NCI-H1092 (cell line): ENCODE data around the gene APOC1.

Source experiments
- DNase-seq: peaks from one replicate; lab custom pipeline; 2025; lab: John Stamatoyannopoulos, UW

Gene APOC1

DNA sequence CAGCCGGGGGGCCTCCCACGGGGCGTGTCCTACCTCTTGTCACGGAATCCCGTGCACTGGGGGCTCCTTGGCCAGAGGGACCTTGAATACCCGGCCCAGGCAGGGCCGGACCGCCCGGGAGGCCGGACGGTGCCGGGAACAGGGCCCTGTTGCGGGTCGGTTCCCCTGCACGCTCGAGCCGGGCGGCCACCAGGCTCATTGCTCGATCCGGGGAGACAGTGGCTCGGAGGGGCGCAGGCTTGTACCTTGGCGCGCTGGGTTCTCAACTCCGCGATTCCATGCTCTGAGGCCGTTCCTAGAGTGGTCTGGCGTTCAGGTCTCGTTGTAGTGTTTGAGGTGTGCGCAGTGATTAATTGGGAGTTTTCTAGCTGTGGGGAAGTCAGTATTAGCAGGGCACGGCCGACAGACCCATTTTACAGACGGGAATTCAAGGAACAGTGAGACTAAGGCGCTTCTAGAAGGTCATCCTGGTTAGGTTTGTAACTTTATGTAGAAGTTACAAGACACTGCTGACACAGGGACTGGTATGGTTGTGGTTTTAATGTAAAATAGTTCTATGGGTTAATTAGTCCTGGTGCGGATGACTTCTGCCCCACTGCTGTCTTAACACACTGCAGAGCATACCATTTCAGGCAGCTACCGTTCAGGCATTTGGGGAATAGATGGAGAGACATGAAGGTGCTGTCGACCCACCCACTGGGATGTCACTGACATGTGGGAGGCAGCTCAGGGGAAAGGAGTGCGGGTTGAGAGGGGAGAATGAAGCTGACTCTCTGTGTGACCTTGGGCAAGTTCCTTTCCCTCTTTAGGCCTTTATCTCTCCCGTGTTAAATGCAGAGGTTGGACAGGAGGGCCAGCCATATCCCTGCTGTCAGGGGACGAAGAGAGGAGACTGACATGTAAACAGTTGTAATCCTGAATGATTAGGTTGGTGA is 41.4 kb downstream of the APOC1 start:
- DNase-seq: no peak

DNA sequence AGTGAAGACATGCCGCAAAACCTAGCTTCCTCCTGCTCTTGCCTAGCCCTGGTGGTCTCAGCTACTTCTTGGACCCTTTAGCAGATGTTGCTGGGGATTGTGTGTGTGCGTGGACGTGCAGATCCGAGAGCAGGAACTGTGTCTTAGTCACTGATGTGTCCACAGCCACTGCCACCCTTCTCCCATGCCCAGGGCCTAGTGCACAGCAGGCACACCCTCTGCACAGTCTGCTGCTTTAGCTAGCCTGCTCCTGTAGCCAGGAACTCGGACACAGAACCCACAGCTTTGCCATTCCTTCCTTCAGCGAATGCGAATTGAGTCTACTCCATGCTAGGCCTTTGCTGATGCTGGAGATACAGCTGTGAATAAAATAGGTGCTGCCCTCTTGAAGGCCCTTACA is 43.1 kb downstream of the APOC1 start:
- no peak for DNase-seq

DNA sequence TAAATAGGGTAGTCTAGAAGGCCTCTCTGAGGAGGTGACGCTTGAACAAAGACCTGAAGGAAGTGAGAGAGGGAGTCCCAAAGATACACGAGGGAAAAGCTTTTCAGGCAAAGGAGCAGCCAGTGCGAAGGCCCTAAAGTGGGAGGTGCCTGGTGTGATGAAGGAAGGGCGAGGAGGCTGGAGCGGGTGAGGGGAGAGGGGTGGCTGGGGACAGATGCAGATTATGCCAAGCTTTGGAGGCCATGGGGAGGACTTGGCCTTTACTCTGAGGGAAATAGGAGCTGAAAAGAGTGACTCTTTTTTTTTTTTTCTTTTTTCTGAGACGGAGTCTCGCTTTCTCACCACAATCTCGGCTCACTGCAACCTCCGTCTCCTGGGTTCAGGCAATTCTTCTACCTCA is 43.7 kb downstream of the APOC1 start:
- no peak for DNase-seq

DNA sequence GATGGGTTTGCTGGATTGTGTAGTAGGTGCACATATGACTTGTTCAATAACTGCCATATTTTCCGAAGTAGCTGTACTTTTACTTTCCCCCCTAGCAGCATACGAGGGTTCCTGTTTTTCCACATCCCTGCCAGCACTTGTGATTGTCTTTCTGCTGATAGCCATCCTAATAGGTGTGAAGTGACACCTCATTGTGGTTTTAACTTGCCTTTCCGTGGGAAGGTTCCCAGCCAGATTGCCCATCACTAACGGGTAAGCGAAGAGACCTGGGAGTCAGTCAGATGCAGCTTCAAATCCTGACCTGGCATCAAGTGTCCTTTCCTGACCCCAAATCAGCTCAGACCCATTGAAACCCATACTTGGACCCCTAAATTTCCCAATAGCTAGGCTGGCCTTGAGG is 45.3 kb downstream of the APOC1 start:
- DNase-seq: no peak

DNA sequence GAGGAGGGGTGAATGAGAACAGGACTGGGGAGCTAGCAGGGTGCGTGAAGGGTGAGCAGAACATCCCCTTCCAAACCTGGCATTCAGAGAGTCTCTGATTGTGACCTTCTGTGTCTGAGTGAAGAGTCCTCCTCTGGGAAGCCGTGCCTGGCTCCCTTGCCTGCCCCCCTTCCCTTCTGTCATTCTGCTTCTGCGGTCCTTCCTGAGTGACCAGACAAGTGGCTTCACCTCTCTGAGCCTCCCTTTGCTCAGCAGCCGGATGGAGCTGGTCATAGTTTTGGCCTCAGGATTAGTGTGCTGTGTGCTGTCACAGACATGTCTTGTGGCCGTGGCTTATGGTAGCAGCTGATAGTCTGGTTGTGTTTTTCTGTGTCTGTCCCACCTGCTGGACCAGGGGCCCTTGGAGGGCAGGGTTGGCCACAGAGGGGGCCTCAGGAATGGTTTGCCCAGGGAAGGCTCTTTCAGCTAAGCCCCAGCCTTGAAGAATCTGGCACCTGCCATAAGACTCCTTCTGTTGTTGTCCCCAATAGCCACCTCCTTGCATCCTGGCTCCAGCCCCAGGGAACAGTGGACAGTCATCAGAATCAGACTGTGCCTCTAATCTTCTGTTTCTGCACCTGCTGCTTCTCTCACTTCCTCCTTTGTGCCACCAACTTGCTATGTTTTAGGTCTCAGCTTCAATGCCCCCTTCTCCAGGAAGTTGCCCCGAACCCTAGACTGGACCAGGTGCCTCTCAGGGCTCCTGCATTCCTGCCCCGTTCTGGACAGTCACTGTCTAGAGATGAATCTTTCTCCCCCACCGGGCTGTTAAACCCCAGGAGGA is 46.7 kb downstream of the APOC1 start:
- DNase-seq: no peak

DNA sequence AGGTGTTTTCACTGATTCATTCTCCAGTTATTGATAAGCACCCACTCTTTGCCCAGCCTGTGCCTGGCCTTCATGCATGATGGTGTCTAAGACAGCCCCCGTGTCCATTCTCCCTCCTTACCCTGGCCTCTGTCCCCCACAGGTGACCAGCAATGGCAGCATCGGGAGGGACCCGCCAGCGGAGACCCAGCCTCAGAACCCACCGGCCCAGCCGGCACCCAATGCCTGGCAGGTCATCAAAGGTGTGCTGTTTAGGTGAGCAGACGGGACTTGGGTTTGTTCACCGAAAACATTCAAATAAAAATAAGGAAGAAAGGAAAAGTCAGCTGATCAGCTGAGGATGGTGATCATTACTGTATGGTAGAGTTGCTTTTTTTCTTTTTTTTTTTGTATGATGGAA is 47.4 kb downstream of the APOC1 start:
- no peak for DNase-seq

DNA sequence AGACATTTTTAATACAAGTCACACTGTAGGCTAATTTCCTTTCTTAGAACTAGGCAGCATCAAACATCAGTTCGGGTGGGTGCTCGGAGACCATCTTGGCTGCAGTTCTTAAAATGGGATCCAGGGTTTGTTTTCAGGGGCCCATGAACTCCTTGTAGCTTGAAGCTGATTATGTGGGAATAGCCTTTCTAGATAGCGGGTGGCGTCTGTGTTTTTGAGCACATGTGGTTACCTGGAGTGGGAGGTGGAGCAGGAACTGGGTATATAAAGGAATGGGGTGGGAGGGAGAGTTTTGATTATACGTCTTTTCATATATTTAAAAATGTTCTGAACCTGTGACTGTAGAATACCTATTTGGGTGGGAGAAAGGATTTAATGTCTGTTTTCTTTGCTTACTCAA is 53.7 kb downstream of the APOC1 start:
- DNase-seq: no peak

DNA sequence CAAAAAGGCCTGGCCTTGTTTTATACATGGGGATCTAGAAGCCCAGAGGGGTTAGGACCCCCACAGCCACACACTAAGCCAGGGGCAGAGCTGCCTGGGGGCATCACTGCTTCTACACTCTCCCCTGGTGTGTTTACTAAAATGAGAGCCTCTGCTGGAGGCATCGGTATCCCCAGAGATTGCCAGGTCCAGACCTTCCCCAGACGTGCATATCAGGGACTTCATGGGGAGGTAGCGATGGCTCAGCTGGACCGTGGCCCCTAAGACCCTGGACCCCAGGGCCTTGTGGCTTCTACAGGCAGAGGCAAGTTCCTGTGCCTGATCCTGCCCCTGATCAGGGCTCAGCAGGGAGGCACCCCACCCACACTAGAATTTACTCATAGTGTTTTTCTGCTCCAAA is 54.3 kb downstream of the APOC1 start:
- no peak for DNase-seq
